HEK293 (cell line): ENCODE results near the gene ESRRA.

Experiments used
- RBAK ChIP-seq: fragments of 450-650 bp; formaldehyde crosslinking; IDR thresholded peaks from 2 replicates; pipeline ENCODE4 v1.5.1; 2016; ENCODE audit warnings: missing biosample characterization, missing genetic modification characterization
- YY1 ChIP-seq: fragments of 450-650 bp; formaldehyde crosslinking; IDR thresholded peaks from 2 replicates; pipeline ENCODE4 v1.5.1; 2018; ENCODE audit warnings: missing biosample characterization, missing genetic modification characterization
- ZIC2 ChIP-seq: fragments of 450-650 bp; formaldehyde crosslinking; IDR thresholded peaks from 2 replicates; pipeline ENCODE4 v1.5.1; 2016; ENCODE audit warnings: missing biosample characterization, missing genetic modification characterization
- ZNF302 ChIP-seq: fragments of 450-650 bp; formaldehyde crosslinking; IDR thresholded peaks from 2 replicates; pipeline ENCODE4 v1.5.1; 2016; ENCODE audit warnings: missing biosample characterization, missing genetic modification characterization, low read depth
- ZNF311 ChIP-seq: fragments of 450-650 bp; formaldehyde crosslinking; IDR thresholded peaks from 2 replicates; pipeline ENCODE4 v1.5.1; 2017; ENCODE audit warnings: missing biosample characterization, missing genetic modification characterization, borderline replicate concordance
- ZNF560 ChIP-seq: fragments of 450-650 bp; formaldehyde crosslinking; IDR thresholded peaks from 2 replicates; pipeline ENCODE4 v1.5.1; 2017; ENCODE audit warnings: missing biosample characterization, missing genetic modification characterization, borderline replicate concordance
- ZNF571 ChIP-seq: fragments of 450-650 bp; formaldehyde crosslinking; IDR thresholded peaks from 2 replicates; pipeline ENCODE4 v1.5.0; 2017; ENCODE audit warnings: missing biosample characterization, missing genetic modification characterization
- TF ChIP-seq, protein P1 (sequence below): fragments of 450-650 bp; formaldehyde crosslinking; IDR thresholded peaks from 2 replicates; pipeline ENCODE4 v1.5.1; 2016; ENCODE audit warnings: missing biosample characterization, missing genetic modification characterization
- TF ChIP-seq, protein P2 (sequence below): fragments of 450-650 bp; formaldehyde crosslinking; IDR thresholded peaks from 2 replicates; pipeline ENCODE4 v1.5.1; 2016; ENCODE audit warnings: missing biosample characterization, missing genetic modification characterization
- TF ChIP-seq, protein P3 (sequence below): fragments of 450-650 bp; formaldehyde crosslinking; optimal IDR thresholded peaks from 2 replicates; pipeline ENCODE3; 2016; ENCODE audit warnings: missing biosample characterization, mild to moderate bottlenecking, missing genetic modification characterization
- TF ChIP-seq, protein P4 (sequence below): fragments of 450-650 bp; formaldehyde crosslinking; IDR thresholded peaks from 2 replicates; pipeline ENCODE4 v1.5.1; 2016; ENCODE audit warnings: missing biosample characterization, missing genetic modification characterization

DNA sequence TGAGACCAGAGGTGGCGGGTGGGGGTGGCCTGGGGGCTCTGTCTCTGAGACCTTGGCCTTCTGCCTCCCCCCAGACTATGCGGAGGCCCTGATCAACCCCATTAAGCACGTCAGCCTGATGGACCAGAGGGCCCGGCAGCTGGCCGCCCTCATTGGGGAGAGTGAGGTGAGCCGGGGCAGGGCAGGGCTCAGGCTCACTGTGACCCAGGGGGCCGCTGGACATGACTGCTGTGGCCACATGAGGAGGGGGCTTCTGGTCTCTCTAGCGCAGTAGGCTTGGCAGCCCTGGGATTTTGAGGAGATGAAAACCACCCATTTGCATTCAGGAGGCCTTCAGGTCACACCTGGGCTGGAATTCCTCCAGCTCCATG, 41.4 kb upstream of the ESRRA start:
- TF ChIP-seq, protein P1, sequence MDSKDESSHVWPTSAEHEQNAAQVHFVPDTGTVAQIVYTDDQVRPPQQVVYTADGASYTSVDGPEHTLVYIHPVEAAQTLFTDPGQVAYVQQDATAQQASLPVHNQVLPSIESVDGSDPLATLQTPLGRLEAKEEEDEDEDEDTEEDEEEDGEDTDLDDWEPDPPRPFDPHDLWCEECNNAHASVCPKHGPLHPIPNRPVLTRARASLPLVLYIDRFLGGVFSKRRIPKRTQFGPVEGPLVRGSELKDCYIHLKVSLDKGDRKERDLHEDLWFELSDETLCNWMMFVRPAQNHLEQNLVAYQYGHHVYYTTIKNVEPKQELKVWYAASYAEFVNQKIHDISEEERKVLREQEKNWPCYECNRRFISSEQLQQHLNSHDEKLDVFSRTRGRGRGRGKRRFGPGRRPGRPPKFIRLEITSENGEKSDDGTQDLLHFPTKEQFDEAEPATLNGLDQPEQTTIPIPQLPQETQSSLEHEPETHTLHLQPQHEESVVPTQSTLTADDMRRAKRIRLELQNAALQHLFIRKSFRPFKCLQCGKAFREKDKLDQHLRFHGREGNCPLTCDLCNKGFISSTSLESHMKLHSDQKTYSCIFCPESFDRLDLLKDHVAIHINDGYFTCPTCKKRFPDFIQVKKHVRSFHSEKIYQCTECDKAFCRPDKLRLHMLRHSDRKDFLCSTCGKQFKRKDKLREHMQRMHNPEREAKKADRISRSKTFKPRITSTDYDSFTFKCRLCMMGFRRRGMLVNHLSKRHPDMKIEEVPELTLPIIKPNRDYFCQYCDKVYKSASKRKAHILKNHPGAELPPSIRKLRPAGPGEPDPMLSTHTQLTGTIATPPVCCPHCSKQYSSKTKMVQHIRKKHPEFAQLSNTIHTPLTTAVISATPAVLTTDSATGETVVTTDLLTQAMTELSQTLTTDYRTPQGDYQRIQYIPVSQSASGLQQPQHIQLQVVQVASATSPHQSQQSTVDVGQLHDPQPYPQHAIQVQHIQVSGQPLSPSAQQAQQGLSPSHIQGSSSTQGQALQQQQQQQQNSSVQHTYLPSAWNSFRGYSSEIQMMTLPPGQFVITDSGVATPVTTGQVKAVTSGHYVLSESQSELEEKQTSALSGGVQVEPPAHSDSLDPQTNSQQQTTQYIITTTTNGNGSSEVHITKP (tag by site-specific recombination) = no peak
- TF ChIP-seq, protein P2, sequence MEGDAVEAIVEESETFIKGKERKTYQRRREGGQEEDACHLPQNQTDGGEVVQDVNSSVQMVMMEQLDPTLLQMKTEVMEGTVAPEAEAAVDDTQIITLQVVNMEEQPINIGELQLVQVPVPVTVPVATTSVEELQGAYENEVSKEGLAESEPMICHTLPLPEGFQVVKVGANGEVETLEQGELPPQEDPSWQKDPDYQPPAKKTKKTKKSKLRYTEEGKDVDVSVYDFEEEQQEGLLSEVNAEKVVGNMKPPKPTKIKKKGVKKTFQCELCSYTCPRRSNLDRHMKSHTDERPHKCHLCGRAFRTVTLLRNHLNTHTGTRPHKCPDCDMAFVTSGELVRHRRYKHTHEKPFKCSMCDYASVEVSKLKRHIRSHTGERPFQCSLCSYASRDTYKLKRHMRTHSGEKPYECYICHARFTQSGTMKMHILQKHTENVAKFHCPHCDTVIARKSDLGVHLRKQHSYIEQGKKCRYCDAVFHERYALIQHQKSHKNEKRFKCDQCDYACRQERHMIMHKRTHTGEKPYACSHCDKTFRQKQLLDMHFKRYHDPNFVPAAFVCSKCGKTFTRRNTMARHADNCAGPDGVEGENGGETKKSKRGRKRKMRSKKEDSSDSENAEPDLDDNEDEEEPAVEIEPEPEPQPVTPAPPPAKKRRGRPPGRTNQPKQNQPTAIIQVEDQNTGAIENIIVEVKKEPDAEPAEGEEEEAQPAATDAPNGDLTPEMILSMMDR = no peak
- TF ChIP-seq ZIC2 = no peak
- no peak for TF ChIP-seq ZNF571 (tag by site-specific recombination)
- TF ChIP-seq, protein P3, sequence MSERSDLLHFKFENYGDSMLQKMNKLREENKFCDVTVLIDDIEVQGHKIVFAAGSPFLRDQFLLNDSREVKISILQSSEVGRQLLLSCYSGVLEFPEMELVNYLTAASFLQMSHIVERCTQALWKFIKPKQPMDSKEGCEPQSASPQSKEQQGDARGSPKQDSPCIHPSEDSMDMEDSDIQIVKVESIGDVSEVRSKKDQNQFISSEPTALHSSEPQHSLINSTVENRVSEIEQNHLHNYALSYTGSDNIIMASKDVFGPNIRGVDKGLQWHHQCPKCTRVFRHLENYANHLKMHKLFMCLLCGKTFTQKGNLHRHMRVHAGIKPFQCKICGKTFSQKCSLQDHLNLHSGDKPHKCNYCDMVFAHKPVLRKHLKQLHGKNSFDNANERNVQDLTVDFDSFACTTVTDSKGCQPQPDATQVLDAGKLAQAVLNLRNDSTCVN (tag by site-specific recombination) = no peak
- no peak for TF ChIP-seq ZNF311 (tag by site-specific recombination)
- no peak for TF ChIP-seq YY1 (tag by site-specific recombination)
- no peak for TF ChIP-seq ZNF302 (tag by site-specific recombination)
- TF ChIP-seq, protein P4, sequence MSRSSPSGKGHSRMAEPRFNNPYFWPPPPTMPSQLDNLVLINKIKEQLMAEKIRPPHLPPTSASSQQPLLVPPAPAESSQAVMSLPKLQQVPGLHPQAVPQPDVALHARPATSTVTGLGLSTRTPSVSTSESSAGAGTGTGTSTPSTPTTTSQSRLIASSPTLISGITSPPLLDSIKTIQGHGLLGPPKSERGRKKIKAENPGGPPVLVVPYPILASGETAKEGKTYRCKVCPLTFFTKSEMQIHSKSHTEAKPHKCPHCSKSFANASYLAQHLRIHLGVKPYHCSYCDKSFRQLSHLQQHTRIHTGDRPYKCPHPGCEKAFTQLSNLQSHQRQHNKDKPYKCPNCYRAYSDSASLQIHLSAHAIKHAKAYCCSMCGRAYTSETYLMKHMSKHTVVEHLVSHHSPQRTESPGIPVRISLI (tag by site-specific recombination) = no peak
- TF ChIP-seq ZNF560 (tag by site-specific recombination) = no peak
- TF ChIP-seq RBAK (tag by site-specific recombination) = no peak
